Right lobe of liver (tissue), 6 donors: ENCODE data around the gene ZDHHC14. TPM values are rescaled to one million over a fixed set of nuclear protein-coding genes. Genes with fewer than 3 reads are reported as not detected.
A peak's percentile ranks its signal among the peaks of the same experiment; 100 is the strongest.

Source experiments
- ATAC-seq, 4 donors: fragments of 200-7000 bp; cut with Tn5 transposase; one replicate each; pipeline ENCODE4 v1.9.1; 2020; ENCODE audit warnings: mild to moderate bottlenecking in 4 of 4, moderate library complexity in 4 of 4
- DNase-seq, 3 donors: peaks; one replicate each; pipeline ENCODE4 v3.0.0-alpha.2; 2020
- H3K27ac ChIP-seq, 3 donors: fragments of 200-600 bp; one replicate each; pipeline ENCODE4 v1.8.0; 2022
- H3K27me3 ChIP-seq, 2 donors: fragments of 200-600 bp; one replicate each; pipeline ENCODE4 v1.8.0; 2022
- H3K36me3 ChIP-seq, 4 donors: fragments of 200-600 bp; sonication (generic) in 1 of 4; one replicate each; pipeline versions ENCODE4 v1.5.1 to v1.8.0; 2017 to 2022; ENCODE audit warnings: control low read depth in 1 of 4
- H3K4me1 ChIP-seq, 4 donors: fragments of 200-600 bp; sonication (generic) in 1 of 4; one replicate each; pipeline versions ENCODE4 v1.5.1 to v1.8.0; 2017 to 2022; ENCODE audit warnings: control low read depth in 1 of 4
- H3K4me3 ChIP-seq, 3 donors: fragments of 200-600 bp; one replicate each; pipeline ENCODE4 v1.8.0; 2022
- H3K9me3 ChIP-seq, 4 donors: fragments of 200-600 bp; sonication (generic) in 1 of 4; one replicate each; pipeline versions ENCODE4 v1.5.1 to v1.8.0; 2017 to 2022; ENCODE audit warnings: control low read depth in 1 of 4
- CTCF ChIP-seq, 4 donors: fragments of 200-600 bp in 3 of 4; fragments of 450-650 bp in 1 of 4; IDR thresholded peaks; one replicate each; pipeline versions ENCODE4 v1.5.1 to v1.8.0; 2016 to 2022; ENCODE audit warnings: antibody characterized with exemption in 4 of 4, mild to moderate bottlenecking in 2 of 4
- POLR2A ChIP-seq: fragments of 450-650 bp; IDR thresholded peaks from one replicate; pipeline ENCODE4 v1.6.1; 2017; ENCODE audit warnings: antibody characterized with exemption, mild to moderate bottlenecking
- WGBS: methylation state at CpG from one replicate; pipeline ENCODE4 v1.1.6; 2018; ENCODE audit warnings: low coverage, low lambda C conversion rate; ENCODE audit not compliant: insufficient coverage; ENCODE audit errors: missing lambda C conversion rate; 5-methylcytosine and 5-hydroxymethylcytosine counted together
- intact Hi-C, 2 donors: fragments of 100-400 bp; cut with DNase I; formaldehyde crosslinking; loops; one replicate each; pipeline versions ENCODE4 v1.11.2 to v1.14.1; 2022
- total RNA-seq, 6 experiments: library from RNA; depleted of rRNA in 2 of 6; stranded (reverse); fragments of >200 nt in 2 of 6; fragmentation: NEBNext Ultra II Directional in 3 of 6; extraction: Animal tissue kit (Norgen Biotek cat#: 25700) in 3 of 6; gene quantifications; one replicate each; pipeline versions ENCODE4 v1.1.0 to v1.2.4, GENCODE V29; 2016 to 2023
- donor health status: DM: no; HTN: yes; CAD: no.
- donor health status: DM: no; HTN: no; CAD: no.
- donor health status: DM: no; HTN: no; CAD: no.
- donor health status: DM: no; HTN: yes; CAD: no.
- donor health status: DM: no; HTN: yes; CAD: no.

ZDHHC14 gene
- total RNA-seq, 6 experiments from 2014 or later = 7.3 to 13.0 (median 10.3) TPM

GRCh38 chr6:157457787-157458186 lies 76.8 kb downstream of the ZDHHC14 start:
- no peak overlapping the region for H3K27ac ChIP-seq
- WGBS = 85% methylated on average over 4 of the region's 6 CpGs
- H3K9me3 ChIP-seq = no peaks in the 10 kb centered on the region
- intact Hi-C loops = no loop called here
- no peak for ATAC-seq
- no peaks in the 10 kb centered on the region for H3K36me3 ChIP-seq
- no peaks in the 10 kb centered on the region for H3K4me1 ChIP-seq
- no peaks in the 10 kb centered on the region for H3K27me3 ChIP-seq
- no peak for DNase-seq
- H3K4me3 ChIP-seq = no peak overlapping the region
- no peak for TF ChIP-seq POLR2A
- no peak for TF ChIP-seq CTCF (IDR thresholded peaks at IDR 0.05)

- Histone ChIP-seq H3K4me3 (no peak overlapping the region), H3K27ac (no peak overlapping the region), H3K36me3 (no peaks in the 10 kb centered on the region), H3K4me1 (no peaks in the 10 kb centered on the region), H3K9me3 (no peaks in the 10 kb centered on the region), H3K27me3 (no peaks in the 10 kb centered on the region)
- DNase-seq (no peak), ATAC-seq (no peak)
- intact Hi-C loops = no loop called here
- TF ChIP-seq CTCF (IDR thresholded peaks at IDR 0.05) (no peak), POLR2A (no peak)
- 83% methylated on average over 5 of the region's 5 CpGs for WGBS
These were observed 78.3 kb downstream of the ZDHHC14 start for GRCh38 chr6:157459327-157459726.

GRCh38 chr6:157460182-157460999 lies 79.4 kb downstream of the ZDHHC14 start:
- no peak overlapping the region for H3K27ac ChIP-seq
- H3K4me3 ChIP-seq = no peak overlapping the region
- H3K27me3 ChIP-seq = no peaks in the 10 kb centered on the region
- intact Hi-C loops = no loop called here
- no peaks in the 10 kb centered on the region for H3K4me1 ChIP-seq
- H3K36me3 ChIP-seq = no peaks in the 10 kb centered on the region
- TF ChIP-seq CTCF (IDR thresholded peaks at IDR 0.05) (no peak), POLR2A (no peak)
- H3K9me3 ChIP-seq = no peaks in the 10 kb centered on the region
- 94% methylated on average over 3 of the region's 9 CpGs for WGBS
- no peak for DNase-seq
- no peak for ATAC-seq

GRCh38 chr6:157461000-157461915 lies 80.3 kb downstream of the ZDHHC14 start:
- Histone ChIP-seq H3K27ac (peak overlapping the region in 1 of 3 donors; percentile 33), H3K27me3 (no peaks in the 10 kb centered on the region), H3K4me1 (no peaks in the 10 kb centered on the region), H3K9me3 (no peaks in the 10 kb centered on the region), H3K4me3 (no peak overlapping the region), H3K36me3 (no peaks in the 10 kb centered on the region)
- TF ChIP-seq POLR2A (no peak), CTCF (IDR thresholded peaks at IDR 0.05) (peak in 1 of 4 donors; percentile 3)
- ATAC-seq = peak; percentile 48 to 91 (median 63)
- 44% methylated on average over 16 of the region's 17 CpGs for WGBS
- no peak for DNase-seq
- intact Hi-C loops = no loop called here
